Smooth muscle cell (in vitro differentiated cells): ENCODE results near the gene ZFP36L2. TPM values are rescaled to one million over a fixed set of nuclear protein-coding genes. Genes with fewer than 3 reads are reported as not detected.

Experiments
- DNase-seq: peaks from one replicate; lab custom pipeline; 2025; ENCODE audit not compliant: unreplicated experiment; lab: John Stamatoyannopoulos, UW
- H2AFZ ChIP-seq: fragments of 200-600 bp; sonication (generic); 2 replicates; pipeline ENCODE4 v1.6.0; 2016; ENCODE audit warnings: antibody characterized with exemption, low read depth, mild to moderate bottlenecking
- H3F3A ChIP-seq: fragments of 200-600 bp; sonication (generic); 2 replicates; pipeline ENCODE4 v1.6.0; 2017; ENCODE audit warnings: antibody characterized with exemption, low read depth
- H3K27ac ChIP-seq: fragments of 200-600 bp; sonication (generic); 2 replicates; pipeline ENCODE4 v1.5.1; 2016; ENCODE audit warnings: low read depth, mild to moderate bottlenecking
- H3K27me3 ChIP-seq: fragments of 200-600 bp; sonication (generic); 2 replicates; pipeline ENCODE4 v1.6.1; 2016; ENCODE audit warnings: low read depth, mild to moderate bottlenecking
- H3K36me3 ChIP-seq: fragments of 200-600 bp; sonication (generic); 2 replicates; pipeline ENCODE4 v1.5.1; 2016; ENCODE audit warnings: low read depth
- H3K4me1 ChIP-seq: fragments of 200-600 bp; sonication (generic); 2 replicates; pipeline ENCODE4 v1.5.1; 2016; ENCODE audit warnings: low read depth
- H3K4me2 ChIP-seq: fragments of 200-600 bp; sonication (generic); 2 replicates; pipeline ENCODE4 v1.6.0; 2016; ENCODE audit warnings: mild to moderate bottlenecking
- H3K4me3 ChIP-seq: fragments of 200-600 bp; sonication (generic); 2 replicates; pipeline ENCODE4 v1.5.1; 2016; ENCODE audit warnings: mild to moderate bottlenecking
- H3K79me2 ChIP-seq: fragments of 200-600 bp; sonication (generic); 2 replicates; pipeline ENCODE4 v1.6.0; 2016; ENCODE audit warnings: low read depth, mild to moderate bottlenecking
- H3K9ac ChIP-seq: fragments of 200-600 bp; sonication (generic); 2 replicates; pipeline ENCODE4 v1.6.0; 2016; ENCODE audit warnings: low read depth
- H3K9me3 ChIP-seq: fragments of 200-600 bp; sonication (generic); replicated peaks from 2 replicates; pipeline ENCODE4 v1.5.1; 2016; ENCODE audit warnings: low read depth
- H4K20me1 ChIP-seq: fragments of 200-600 bp; sonication (generic); 2 replicates; pipeline ENCODE4 v1.6.0; 2016; ENCODE audit warnings: low read depth
- CTCF ChIP-seq: fragments of 200-600 bp; sonication (generic); IDR thresholded peaks from 2 replicates; pipeline ENCODE4 v1.5.1; 2017; ENCODE audit warnings: borderline replicate concordance, mild to moderate bottlenecking, antibody characterized with exemption; ENCODE audit not compliant: insufficient read depth, poor library complexity, severe bottlenecking
- WGBS: methylation state at CpG from one replicate; pipeline ENCODE4 v1.1.7; 2016; ENCODE audit warnings: low lambda C conversion rate; 5-methylcytosine and 5-hydroxymethylcytosine counted together
- polyA plus RNA-seq: library from polyadenylated mRNA; unstranded; fragments of >200 nt; fragmentation: Nextera tagmentation; extraction: Ambion mirVana; gene quantifications from 2 replicates; pipeline ENCODE4 v1.2.1, GENCODE V29; 2016
- total RNA-seq: library from RNA; depleted of rRNA; stranded (reverse); fragments of >200 nt; gene quantifications from 2 replicates; pipeline ENCODE4 v1.2.3, GENCODE V29; 2014

Gene ZFP36L2
- total and polyA plus RNA-seq, 2 experiments from 2014 or later, result 7.1 to 25.8 TPM

GRCh38 chr2:43259512-43259911 is 33.1 kb upstream of the ZFP36L2 start:
- no peaks in the 10 kb centered on the region for H3K79me2 ChIP-seq
- H3K4me2 ChIP-seq, result no peak overlapping the region
- H4K20me1 ChIP-seq, result no peaks in the 10 kb centered on the region
- no peaks in the 10 kb centered on the region for H3K27me3 ChIP-seq
- no peak overlapping the region for H3K27ac ChIP-seq
- no peaks in the 10 kb centered on the region for H3K4me1 ChIP-seq
- H2AFZ ChIP-seq, result no peak overlapping the region
- H3K9ac ChIP-seq, result no peak overlapping the region
- DNase-seq, result no peak
- H3K4me3 ChIP-seq, result no peak overlapping the region
- H3K9me3 ChIP-seq, result no peaks in the 10 kb centered on the region
- 94% methylated on average over 1 of the region's 1 CpG for WGBS
- H3K36me3 ChIP-seq, result no peaks in the 10 kb centered on the region
- TF ChIP-seq CTCF, result no peak
- H3F3A ChIP-seq, result no peaks in the 10 kb centered on the region

- Histone ChIP-seq H4K20me1 (no peaks in the 10 kb centered on the region), H3K4me3 (no peak overlapping the region), H3K9ac (no peak overlapping the region), H3K27me3 (no peaks in the 10 kb centered on the region), H3K36me3 (no peaks in the 10 kb centered on the region), H3K9me3 (no peaks in the 10 kb centered on the region), H2AFZ (no peak overlapping the region), H3K4me1 (no peaks in the 10 kb centered on the region), H3K79me2 (no peaks in the 10 kb centered on the region), H3K27ac (no peak overlapping the region), H3K4me2 (no peak overlapping the region), H3F3A (no peaks in the 10 kb centered on the region)
- WGBS, result 100% methylated on average over 2 of the region's 2 CpGs
- DNase-seq, result no peak
- no peak for TF ChIP-seq CTCF
These were observed 32.2 kb upstream of the ZFP36L2 start for GRCh38 chr2:43258547-43259156.

GRCh38 chr2:43255296-43255910 is 29.0 kb upstream of the ZFP36L2 start:
- Histone ChIP-seq H3K27me3 (no peaks in the 10 kb centered on the region), H3K27ac (no peak overlapping the region), H3K79me2 (no peaks in the 10 kb centered on the region), H3K4me3 (no peak overlapping the region), H3F3A (peaks cover 11% of the 10 kb centered on the region), H3K4me2 (peak overlapping the region; percentile 21), H3K9me3 (no peaks in the 10 kb centered on the region), H2AFZ (no peak overlapping the region), H3K4me1 (no peaks in the 10 kb centered on the region), H3K9ac (no peak overlapping the region), H3K36me3 (no peaks in the 10 kb centered on the region), H4K20me1 (no peaks in the 10 kb centered on the region)
- TF ChIP-seq CTCF, result no peak
- no peak for DNase-seq
- 64% methylated on average over 8 of the region's 8 CpGs for WGBS

GRCh38 chr2:43254331-43254730 is 27.9 kb upstream of the ZFP36L2 start:
- peaks cover 11% of the 10 kb centered on the region for H3F3A ChIP-seq
- H3K4me2 ChIP-seq, result no peak overlapping the region
- no peaks in the 10 kb centered on the region for H3K27me3 ChIP-seq
- TF ChIP-seq CTCF, result no peak
- no peak for DNase-seq
- H3K36me3 ChIP-seq, result no peaks in the 10 kb centered on the region
- 75% methylated on average over 5 of the region's 5 CpGs for WGBS
- no peaks in the 10 kb centered on the region for H3K4me1 ChIP-seq
- H3K4me3 ChIP-seq, result no peak overlapping the region
- no peak overlapping the region for H3K9ac ChIP-seq
- no peaks in the 10 kb centered on the region for H4K20me1 ChIP-seq
- no peak overlapping the region for H3K27ac ChIP-seq
- no peak overlapping the region for H2AFZ ChIP-seq
- no peaks in the 10 kb centered on the region for H3K9me3 ChIP-seq
- no peaks in the 10 kb centered on the region for H3K79me2 ChIP-seq
